NCI-H2081 (cell line): ENCODE data around the gene NUDT15.
"Not testable (repeated sequence)": the region's sequence is repeated elsewhere in the genome, so short reads cannot be mapped to it uniquely, and the experiment has no call there.

Source experiments
- DNase-seq, 2 experiments: peaks; one replicate each; lab custom pipeline; 2025; lab: John Stamatoyannopoulos, UW

Gene NUDT15

DNA sequence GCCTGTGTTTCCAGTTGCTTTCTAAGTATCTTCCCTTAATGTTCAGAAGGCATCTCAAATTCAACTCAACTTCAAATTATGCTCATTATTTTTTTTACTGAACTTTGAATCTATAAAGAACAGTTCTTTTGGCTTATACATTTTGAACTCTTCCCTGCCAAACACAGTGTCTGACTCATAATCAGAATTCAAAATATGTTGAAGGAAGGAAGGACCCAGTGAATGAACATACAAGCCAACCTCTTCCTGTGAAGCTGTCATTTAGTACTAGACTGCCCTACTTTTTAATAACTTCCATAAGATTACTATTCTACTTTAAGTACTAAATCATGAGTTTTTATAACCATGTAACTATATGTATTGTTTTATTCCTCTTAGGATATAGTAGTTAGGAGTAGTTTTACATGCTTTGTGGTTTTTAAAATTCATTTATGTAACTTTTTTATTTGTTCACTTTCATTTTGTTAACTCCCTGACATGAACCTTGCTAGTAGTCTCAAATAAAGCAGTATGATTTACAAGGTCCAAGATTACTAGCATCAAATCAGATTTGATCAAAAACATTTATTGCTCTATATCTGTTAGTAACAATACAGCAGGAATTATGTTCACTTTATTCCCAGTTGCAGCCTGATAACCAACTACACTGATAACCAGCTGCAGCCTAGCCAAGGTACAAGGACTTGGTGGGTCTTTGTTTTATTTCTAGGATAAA is 6.4 kb downstream of the NUDT15 start:
- DNase-seq, result no peak

DNA sequence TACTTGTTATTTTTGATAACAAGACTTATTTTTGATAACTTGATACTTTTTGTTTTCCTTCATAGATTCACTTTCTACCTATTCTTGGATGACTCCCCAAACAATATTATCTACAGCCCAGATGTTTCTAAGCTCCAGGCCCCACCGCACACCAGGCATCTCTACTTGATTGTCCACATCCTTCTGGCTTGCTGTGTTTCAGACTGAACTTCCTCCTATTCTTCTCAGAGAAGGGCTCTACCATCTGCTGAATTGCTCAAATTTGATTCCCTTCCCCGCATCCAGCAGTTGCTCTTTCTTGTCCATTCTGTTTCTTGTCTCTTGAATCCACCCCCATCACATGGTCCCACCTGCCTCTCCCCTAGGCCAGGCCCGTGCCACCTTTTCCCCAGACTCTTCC is 13.0 kb downstream of the NUDT15 start:
- DNase-seq, result no peak

DNA sequence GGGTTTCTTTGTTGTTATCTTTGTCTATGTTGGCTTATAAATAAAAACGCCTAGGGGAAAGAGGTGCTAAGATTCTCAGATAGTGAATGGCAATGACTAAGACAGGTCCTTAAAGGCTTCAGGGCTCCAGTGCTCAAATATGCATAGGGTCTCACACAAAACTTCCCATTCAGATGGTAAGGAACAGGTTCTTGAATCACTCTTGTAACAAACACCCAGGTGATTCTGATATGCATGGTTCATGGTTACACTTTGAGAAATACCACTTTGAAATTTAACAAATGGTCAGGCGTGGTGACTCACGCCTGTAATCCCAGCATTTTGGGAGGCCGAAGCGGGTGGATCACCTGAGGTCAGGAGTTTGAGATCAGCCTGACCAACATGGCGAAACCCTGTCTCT is 17.1 kb downstream of the NUDT15 start:
- no peak for DNase-seq

DNA sequence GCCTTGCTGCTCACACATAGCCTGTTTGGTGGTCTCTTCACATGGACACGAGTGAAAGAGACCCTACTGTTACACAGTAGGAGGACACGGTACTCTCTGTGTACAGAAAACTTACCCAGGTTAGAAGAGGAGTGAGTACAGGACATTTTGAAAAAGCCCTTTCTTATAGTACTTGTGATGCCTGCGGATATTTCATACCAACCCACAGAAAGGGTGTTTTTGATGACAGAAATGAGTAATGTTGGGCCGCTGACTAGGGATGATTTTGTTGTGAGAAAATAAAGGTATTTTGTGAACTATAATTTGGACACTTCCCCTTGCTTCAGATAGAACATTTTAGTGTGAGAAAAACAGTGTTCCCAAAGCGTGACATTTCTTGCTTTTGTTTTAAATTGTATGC is 18.2 kb downstream of the NUDT15 start:
- no peak for DNase-seq

DNA sequence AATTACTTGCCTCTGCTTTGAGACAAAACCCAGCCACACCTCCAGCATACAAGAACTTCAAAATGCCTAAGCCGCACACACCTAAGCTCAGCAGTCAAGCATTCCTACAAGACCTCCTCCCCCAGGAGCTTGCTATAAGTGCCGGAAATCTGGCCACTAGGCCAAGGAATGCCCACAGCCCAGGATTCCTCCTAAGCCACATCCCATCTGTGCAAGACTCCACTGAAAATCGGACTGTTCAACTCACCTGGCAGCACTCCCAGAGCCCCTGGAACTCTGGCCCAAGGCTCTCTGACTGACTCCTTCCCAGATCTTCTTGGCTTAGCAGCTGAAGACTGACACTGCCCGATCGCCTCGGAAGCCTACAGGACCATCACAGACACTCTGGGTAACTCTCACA is 21.0 kb downstream of the NUDT15 start:
- DNase-seq, result not testable (repeated sequence)

DNA sequence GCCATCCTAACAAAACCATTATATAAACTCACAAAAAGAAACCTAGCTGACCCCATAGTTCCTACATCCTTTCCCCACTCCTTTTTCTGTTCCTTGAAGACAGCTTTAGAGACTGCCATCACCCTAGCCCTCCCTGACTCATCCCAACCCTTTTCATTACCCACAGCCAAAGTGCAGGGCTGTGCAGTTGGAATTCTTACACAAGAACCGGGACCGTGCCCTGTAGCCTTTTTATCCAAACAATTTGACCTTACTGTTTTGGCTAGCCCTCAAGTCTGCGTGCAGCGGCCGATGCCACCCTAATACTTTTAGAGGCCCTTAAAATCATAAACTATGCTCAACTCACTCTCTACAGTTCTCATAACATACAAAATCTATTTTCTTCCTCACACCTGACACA is 22.4 kb downstream of the NUDT15 start:
- DNase-seq, result not testable (repeated sequence)

DNA sequence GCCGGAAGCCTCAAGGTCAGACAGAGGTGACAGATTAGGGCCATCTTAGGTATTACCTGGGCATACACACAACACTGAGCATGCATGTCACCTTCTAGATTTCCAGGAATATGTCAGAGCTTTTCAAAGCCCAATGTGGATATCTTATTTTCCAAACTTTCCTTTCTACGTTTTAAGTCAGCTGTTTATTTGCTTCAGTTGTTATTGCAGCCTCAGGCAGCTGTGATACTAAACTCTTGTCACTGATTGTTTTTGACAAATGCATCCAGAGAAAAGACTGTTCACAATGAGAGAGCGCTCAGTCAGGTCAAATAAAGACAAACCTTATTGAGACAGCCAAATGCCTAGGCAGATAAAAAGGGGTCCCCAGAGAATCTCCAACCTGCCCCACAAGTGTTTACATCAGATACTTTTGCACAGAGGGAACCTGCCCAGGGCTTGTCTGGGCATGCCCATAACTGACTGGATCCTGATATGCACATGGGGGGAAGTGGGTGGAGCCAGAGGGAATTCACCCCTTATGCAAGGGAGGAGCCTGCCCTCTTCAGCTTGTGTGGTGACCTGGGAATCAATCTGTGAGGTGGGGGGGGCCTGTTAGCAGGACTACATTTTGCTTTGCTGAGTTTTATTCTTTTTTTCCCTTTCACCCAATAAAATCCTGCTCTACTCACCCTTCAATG is 28.9 kb downstream of the NUDT15 start:
- peak in 1 of 2 experiments; percentile 2 for DNase-seq

DNA sequence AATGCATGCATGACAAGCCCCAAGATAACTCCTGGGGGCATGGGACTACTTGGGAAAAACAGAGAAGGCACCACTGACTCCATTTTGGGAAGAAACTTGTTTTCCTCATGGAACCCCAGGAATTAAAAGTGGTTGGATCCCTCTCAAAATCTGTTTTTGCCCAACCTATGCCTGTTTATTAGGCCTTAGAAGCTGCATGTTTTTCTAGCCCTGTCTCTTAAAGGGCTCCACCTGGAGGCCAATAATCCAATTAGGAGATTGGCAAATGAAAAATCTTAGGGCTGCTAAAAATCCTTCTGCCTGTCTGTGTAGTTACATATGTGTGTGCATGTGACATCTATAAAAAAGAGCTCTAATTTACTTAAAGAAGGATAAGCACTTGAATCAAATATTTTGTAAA is 30.5 kb downstream of the NUDT15 start:
- DNase-seq, result no peak

DNA sequence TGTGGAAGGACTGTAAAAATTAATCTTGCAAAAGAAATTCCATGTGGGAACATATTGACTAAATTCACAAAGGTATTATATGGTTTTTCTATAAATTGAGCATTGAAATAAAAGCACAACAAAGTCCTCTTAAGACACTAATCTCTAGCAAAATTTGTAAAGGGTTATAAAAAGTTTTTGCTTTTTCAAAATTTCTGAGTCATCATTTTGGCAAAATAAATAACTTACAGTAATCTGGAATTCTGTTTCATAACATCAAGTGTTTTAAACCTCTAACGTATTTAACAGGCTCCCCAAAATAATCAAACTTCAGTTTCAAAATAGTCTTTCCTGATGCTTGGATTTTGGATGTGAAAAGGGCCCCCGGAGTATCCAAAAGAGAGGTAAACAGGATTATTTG is 31.4 kb downstream of the NUDT15 start:
- DNase-seq, result no peak

DNA sequence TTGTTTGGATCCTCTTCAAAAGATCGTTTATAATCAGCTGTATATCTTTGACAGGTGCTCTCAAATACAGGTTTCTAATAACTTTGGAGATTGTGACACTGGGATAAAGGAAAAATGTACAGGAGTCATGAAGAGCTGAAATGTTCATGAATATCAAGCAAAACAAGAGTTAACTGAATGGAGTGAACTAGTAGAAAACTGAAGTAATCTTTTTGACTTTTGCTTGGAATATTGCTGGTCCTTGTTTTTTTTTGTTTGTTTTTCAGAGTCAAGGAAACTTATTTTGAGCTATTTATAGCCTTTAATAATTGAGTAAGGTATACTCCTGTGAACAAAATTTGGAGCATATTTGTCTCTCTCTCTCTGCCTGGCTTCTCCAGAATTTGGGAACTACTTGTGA is 32.0 kb downstream of the NUDT15 start:
- DNase-seq, result no peak

DNA sequence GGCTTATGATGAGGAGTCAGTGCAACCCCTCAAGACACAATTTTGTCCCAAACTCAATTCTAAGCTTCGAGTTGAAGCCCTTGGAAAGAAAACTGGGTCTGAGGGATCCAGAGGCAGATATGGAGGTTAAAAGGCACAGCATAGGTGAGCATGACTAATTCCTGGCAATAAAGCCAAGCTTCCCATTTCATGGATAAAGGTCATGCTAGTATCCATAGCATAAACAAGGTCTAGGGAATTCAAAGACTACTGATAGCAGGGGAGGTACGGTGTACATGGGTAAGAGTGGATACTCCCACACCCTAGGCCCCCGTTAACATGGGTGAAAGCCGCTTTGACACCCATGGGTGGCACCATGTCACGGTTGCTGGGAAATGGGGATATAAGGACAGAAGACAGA is 33.4 kb downstream of the NUDT15 start:
- no peak for DNase-seq

DNA sequence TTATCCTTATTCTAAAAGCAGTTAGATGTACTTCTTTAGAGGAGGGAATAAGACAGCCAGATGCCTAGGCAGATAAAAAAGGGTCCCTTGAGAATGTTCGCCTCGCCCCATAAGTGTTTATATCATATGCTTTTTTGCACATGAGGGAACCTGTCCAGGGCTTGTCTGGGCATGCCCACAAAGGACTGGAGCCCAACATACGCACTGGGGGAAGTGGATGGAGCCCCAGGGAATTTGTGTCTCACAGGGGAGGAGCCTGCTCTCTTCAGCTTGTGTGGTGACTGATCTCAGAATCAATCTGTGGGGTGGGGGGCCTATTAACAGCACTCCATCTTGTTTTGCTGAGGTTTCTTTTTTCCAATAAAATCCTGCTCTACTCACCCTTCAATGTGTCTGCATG is 34.8 kb downstream of the NUDT15 start:
- no peak for DNase-seq

DNA sequence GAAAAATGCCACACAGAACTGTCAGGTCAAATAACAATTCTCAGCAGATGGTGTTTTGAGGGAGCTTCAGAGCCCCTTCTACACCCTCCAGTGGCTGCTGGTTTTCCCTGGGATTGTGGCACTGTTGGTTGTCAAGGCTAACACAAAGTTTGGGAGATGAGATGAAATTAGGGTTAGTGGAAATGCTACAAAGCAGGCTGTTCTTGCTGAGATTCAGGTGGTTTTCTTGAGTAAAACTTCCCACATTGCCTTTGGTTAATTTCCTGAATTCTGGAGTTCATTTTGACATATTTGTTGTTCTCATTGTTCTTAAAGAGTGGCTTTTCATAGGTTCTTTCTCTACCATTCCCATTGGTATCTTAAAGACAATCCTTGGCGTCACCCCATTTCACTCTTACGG is 35.3 kb downstream of the NUDT15 start:
- no peak for DNase-seq

DNA sequence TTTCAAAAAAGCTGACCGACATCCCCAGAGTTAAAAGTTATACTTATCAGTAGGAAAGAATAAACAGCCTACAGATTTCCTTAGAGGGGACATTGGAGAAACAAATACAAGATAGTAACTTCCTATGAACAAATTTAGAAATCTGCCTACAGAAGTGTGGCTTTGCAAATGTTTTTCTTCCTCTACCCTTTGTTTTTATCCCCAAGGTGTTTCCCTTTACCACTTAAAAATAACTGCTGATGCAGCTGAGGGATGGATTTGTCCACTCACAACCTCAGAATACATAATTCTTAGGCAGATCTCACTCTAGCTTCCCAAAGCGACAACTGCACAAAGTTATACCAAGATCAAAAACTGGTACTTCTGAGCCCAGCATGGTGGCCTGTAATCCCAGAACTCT is 36.5 kb downstream of the NUDT15 start:
- DNase-seq, result no peak

DNA sequence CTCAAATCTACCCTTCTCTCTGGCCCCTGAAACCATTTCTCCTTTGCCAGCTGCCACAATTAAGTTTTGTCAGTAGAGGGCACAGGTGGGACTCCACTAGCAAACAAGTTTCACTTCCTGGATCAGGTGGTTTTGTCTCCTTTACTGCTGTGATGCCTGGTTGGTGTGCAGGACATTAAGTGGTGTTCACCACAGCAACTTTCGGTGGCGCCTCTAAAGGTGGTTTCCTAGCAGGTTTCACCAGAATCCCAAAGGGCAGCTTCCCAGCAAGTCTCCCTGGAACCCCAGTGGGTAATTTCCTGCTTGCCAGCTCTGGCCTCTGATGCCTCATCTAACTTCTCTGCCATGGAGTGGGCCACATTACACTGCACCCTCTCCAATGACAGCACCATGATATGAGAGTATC is 40.7 kb downstream of the NUDT15 start:
- DNase-seq, result peak in 1 of 2 experiments; percentile 0

DNA sequence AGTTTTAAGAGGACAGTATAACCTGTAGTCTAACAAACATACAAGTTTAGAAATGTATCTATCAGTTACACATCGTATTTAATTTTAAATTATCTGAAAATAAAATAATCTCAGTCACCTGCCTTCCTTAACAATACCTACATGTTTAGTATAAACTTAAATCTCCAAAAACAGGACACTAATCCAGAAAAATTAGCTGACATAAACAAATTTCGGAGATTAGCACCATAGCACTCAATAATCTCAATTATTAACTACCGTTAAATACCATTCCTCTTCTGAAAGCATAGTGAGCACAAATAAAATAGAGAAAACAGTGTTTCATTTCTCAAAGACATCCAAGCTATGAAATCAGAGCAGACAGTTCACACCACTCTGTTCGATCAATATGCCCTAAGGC is 44.2 kb downstream of the NUDT15 start:
- DNase-seq, result no peak

DNA sequence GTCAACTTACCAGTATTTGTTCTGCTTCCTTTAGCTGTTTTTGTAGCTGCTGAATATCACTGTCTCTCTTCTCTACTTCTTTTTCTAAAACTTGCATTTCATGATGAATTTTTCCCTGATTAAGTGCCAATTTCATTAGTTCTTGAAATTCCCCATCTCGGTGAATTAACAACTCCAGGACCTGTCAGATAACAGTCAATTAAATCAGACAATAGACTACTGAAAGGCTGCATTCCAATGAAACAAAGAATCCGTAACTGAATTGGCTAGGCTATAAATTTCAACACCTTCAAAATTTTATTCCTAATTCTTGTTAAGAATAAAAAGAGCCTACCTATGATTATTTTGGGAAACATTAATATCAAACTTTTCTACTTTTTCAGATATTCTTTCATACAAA is 48.7 kb downstream of the NUDT15 start:
- no peak for DNase-seq

DNA sequence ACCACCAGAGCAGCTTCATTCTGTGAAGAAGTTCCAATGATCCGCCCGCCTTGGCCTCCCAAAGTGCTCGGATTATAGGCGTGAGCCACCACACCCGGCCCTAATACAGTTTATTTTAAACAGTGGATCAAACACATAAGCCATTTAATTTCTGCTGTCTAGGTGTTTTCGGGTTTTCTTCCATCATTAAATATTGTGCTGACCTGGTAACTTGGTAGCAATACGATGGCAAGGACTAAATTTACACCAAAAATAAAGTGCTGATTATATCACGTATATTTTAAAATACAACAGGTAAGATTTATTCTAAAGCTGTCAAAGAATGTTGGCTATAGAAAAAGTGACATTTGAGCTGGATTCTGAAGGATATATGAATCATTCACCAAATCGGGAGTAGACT is 56.1 kb downstream of the NUDT15 start:
- DNase-seq, result no peak

DNA sequence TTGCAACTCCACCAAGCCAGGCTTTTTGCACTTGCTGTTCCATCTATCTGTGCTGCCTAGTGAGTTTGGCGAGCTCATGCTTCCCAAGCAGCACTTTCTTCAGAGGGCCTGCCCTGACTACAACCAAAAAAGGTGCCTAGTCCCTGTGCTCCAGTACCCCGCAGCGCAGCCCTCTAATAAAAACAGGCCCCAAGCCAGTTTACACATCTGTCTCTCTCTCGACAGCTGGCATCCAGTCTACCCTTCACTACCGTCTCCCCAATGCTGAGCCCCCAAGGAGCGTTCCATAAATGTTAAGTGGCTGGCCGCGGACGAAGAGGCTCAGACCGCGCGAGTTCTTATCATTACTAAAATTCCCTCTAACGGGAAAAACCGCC is 56.9 kb downstream of the NUDT15 start:
- DNase-seq, result no peak

DNA sequence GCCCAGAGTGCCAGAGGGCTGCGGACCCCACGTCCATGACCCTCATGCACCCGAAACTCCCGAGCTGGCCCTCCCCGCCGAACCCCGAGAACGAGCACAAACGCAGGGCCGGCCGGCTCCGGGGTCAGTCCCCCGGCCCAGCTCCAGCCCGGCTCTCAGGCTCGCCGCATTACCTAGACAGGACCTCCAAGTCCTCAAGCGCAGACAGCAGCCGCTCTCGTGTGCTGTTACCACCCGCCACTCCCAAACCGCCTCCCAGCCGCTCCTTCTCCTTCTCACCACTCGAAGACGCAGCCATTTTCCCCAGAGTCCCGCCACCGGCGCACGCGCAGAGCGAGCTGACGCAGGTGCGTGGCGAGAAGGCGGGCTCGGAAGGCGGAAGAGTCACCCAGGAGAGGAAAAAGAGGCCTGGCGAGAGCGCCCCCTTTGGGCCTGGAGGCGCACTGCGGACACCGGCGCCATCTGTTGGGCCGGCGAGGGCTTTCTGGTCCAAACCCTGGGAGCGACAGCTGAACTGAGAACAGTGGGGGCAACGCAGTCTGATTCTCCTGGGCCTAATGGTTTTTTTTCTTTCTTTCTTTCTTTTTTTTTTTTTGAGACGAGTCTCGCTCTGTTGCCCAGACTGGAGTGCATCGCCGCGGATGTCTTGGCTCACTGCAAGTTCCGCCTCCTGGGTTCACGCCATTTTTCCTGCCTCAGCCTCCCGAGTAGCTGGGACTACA is 57.4 kb downstream of the NUDT15 start, which contains the start of gene MED4:
TSS of gene MED4 (minus strand) at position 324 of the 722 bp plus-strand sequence. CDS start at position 298, 26 bp downstream.
- DNase-seq, result peak; percentile 86 to 90

DNA sequence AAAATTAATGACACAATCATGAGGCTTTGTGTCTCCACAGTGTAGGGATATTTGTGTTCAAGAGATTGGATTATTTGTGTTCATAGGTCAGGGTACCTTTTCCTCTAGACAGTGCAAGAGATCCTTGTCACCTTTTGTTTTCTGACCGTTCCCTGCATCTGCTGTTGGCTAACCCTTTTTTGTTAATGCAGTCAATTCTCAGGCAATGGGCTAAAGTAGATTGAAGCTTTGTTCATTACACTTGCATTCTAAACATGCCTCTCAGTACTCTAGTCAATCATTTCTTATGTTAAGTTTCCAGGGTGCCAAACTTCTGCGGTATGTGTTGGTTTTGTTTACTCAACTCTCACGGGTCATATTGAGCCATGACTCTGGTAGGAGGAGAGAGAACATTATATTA is 59.1 kb downstream of the NUDT15 start:
- no peak for DNase-seq
